OCI-LY7 (cell line): ENCODE measurements around the gene TRIM3.

Experiments
- CTCF ChIP-seq: fragments of 200-600 bp; sonication (generic); conservative IDR thresholded peaks from 2 replicates; pipeline ENCODE4 v1.5.1; 2014; ENCODE audit warnings: mild to moderate bottlenecking, antibody characterized with exemption, low read length, moderate library complexity, mixed read lengths
- EZH2phosphoT487 ChIP-seq: fragments of 200-600 bp; sonication (generic); IDR thresholded peaks from 2 replicates; pipeline ENCODE4 v1.6.1; 2018; ENCODE audit warnings: low read depth, borderline replicate concordance, mild to moderate bottlenecking, mixed run types, antibody characterized with exemption, low read length, moderate library complexity, mixed read lengths

DNA sequence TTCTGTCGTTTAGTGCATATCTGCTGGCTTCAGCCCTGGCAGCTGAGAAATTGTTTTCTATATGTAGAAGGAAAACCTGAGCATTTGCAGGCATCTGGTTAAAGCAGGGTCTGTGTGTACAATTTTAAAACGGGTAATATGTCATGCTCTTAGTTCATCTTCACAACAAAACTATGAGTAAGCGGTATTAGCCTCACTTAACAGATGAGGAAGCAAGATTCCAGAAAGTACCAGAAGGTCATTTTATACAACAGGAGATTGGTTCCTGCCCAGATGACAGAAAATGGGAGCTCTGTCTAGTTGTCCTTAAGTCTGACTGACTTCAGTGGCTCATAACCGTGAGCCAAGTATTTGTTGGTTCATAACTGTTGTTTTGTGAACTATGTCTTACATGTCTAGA is 8.7 kb upstream of the TRIM3 start:
- TF ChIP-seq CTCF (no peak), EZH2phosphoT487 (no peak)
